ENCODE results near the gene XXYLT1. TPM values are rescaled to one million over a fixed set of nuclear protein-coding genes. Genes with fewer than 3 reads are reported as not detected.

Gene XXYLT1
- total RNA-seq, 1 donor from 2014 or later = 16.4 TPM

DNA sequence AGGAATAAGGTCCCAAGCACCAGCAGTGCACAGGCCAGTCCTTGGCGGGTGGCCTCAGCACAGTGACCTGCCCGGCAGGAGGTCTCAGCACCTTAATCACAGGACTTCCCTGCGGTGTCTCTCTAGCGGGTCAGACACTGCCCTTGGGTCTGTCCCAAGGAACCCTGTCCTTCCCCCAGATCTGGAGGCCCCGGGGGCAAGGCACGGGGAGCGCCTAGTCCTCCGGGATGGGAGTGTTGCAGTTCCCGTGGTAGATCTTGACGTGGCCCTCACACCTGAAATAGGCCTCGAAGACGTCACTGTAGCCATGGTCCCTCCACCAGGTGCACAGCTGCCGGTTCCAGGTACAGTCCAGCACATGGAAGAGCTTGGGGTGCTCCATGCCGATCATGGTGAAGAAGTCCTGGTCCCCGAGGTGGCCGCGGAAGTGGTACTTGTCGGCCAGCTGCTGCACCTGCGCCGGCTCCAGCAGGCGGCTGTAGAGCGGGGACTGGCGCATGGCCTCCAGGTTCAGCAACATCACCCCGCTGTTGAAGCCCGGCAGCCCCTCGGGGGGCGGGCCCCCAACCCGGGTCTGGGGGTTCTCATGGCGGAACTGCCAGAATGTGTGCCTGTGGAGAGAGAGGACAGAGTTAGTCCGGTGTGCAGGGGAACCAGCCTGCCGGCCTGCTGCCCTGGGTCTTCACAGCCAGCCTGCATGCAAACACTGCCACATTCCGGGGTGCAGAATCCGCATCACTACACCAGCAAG is 201.3 kb downstream of the XXYLT1 start:
- TF ChIP-seq, protein P1, sequence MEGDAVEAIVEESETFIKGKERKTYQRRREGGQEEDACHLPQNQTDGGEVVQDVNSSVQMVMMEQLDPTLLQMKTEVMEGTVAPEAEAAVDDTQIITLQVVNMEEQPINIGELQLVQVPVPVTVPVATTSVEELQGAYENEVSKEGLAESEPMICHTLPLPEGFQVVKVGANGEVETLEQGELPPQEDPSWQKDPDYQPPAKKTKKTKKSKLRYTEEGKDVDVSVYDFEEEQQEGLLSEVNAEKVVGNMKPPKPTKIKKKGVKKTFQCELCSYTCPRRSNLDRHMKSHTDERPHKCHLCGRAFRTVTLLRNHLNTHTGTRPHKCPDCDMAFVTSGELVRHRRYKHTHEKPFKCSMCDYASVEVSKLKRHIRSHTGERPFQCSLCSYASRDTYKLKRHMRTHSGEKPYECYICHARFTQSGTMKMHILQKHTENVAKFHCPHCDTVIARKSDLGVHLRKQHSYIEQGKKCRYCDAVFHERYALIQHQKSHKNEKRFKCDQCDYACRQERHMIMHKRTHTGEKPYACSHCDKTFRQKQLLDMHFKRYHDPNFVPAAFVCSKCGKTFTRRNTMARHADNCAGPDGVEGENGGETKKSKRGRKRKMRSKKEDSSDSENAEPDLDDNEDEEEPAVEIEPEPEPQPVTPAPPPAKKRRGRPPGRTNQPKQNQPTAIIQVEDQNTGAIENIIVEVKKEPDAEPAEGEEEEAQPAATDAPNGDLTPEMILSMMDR (conservative IDR thresholded peaks at IDR 0.05; ENCODE audit: low read depth, low read length) = no peak
- H3K4me3 ChIP-seq (ENCODE audit: low read depth, low read length) = no peak overlapping the region
- no peak for DNase-seq (ENCODE audit: low read depth)

DNA sequence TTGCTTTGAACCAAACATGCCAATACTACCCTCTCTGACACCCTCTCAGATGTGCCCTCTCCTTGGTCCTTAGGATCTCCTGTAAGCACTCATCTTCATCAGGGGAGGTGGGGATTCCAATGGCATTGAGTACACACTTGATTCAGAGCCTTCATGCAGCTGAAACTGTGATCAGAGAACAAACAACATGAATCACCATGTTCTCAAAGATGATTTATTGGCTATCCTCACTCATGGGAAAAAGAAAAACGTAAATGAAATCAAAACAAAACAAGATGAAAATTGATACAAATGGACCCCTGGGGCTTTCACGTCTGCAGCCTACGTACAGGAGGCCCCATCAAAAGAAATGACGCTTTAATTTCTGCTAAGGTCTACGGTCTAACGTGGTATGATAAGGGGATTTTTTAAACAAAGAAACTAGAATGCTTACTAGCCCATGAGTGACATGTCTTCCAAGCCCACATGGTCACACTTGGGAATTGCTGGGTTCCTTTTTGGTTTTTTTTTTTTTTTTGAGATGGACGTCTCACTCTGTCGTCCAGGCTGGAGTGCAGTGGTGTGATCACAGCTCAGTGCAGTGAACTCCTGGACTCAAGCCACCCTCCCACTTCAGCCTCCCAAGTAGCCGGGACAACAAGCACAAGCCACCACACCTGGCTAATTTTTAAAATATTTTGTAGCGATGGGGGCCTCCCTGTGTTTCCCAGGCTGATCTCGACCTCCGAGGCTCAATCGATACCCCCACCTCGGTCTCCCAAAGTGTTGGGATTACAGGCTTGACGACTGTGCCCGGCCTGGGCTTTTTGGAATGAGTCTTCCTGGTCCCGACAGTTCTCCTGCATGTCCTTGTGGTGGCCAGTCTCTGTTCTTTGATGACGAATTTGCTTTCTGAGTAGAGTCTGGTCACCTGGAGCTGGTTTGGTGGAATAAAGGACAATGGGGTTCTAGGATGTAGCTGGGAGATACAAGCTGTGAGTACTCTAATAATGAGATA is 202.6 kb downstream of the XXYLT1 start:
- TF ChIP-seq, protein P1 (conservative IDR thresholded peaks at IDR 0.05; ENCODE audit: low read depth, low read length) = no peak
- no peak overlapping the region for H3K4me3 ChIP-seq (ENCODE audit: low read depth, low read length)
- DNase-seq (ENCODE audit: low read depth) = no peak

DNA sequence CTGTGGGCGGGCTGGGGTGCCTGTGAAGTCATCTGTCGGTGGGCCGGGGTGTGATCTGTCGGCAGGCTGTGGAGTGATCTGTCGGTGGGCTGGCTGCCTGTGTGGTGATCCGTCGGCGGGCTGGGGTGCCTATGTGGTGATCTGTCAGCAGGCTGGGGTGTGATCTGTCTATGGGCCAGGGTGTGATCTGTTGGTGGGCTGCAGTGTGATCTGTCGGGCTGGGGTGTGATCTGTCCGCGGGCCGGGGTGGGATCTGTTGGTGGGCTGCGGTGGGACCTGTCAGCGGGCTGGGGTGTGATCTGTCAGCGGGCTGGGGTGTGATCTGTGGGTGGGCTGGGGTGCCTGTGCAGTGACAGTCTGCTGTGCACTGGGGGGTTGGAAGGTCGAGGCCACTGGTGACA is 204.5 kb downstream of the XXYLT1 start:
- DNase-seq (ENCODE audit: low read depth) = no peak
- TF ChIP-seq, protein P1 (conservative IDR thresholded peaks at IDR 0.05; ENCODE audit: low read depth, low read length) = no peak
- no peak overlapping the region for H3K4me3 ChIP-seq (ENCODE audit: low read depth, low read length)

DNA sequence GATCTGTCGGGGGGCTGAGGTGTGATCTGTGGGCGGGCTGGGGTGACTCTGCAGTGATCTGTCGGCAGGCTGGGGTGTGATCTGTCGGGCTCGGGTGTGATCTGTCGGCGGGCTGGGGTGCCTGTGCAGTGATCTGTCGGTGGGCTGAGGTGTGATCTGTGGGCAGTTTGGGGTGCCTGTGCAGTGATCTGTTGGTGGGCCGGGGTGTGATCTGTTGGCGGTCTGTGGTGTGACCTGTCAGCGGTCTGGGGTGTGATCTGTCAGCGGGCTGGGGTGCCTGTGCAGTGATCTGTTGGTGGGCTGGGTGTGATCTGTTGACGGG is 205.1 kb downstream of the XXYLT1 start:
- no peak for DNase-seq (ENCODE audit: low read depth)
- TF ChIP-seq, protein P1 (conservative IDR thresholded peaks at IDR 0.05; ENCODE audit: low read depth, low read length) = no peak
- H3K4me3 ChIP-seq (ENCODE audit: low read depth, low read length) = no peak overlapping the region

DNA sequence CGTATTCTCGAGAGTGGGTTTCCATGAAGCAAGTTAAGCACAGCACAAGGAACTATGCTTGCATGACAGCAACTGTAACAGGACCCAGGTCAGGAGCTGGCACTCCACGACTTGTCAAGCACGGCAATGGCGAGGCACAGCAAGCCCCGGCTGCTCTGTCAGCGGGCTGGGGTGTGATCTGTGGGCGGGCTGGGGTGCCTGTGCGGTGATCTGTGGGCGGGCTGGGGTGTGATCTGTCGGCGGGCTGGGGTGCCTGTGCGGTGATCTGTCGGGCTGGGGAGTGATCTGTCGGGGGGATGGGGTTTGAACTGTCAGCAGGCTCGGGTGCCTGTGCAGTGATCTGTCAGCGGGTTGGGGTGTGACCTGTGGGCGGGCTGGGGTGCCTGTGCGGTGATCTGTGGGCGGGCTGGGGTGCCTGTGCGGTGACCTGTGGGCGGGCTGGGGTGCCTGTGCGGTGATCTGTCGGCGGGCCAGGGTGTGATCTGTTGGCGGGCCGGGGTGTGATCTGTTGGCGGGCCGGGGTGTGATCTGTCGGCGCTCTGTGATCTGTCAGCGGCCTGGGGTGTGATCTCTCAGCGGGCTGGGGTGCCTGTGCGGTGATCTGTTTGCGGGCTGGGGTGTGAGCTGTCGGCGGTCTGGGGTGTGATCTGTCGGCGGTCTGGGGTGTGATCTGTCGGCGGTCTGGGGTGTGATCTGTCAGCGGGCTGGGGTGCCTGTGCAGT is 205.7 kb downstream of the XXYLT1 start:
- DNase-seq (ENCODE audit: low read depth) = no peak
- H3K4me3 ChIP-seq (ENCODE audit: low read depth, low read length) = no peak overlapping the region
- TF ChIP-seq, protein P1 (conservative IDR thresholded peaks at IDR 0.05; ENCODE audit: low read depth, low read length) = no peak

DNA sequence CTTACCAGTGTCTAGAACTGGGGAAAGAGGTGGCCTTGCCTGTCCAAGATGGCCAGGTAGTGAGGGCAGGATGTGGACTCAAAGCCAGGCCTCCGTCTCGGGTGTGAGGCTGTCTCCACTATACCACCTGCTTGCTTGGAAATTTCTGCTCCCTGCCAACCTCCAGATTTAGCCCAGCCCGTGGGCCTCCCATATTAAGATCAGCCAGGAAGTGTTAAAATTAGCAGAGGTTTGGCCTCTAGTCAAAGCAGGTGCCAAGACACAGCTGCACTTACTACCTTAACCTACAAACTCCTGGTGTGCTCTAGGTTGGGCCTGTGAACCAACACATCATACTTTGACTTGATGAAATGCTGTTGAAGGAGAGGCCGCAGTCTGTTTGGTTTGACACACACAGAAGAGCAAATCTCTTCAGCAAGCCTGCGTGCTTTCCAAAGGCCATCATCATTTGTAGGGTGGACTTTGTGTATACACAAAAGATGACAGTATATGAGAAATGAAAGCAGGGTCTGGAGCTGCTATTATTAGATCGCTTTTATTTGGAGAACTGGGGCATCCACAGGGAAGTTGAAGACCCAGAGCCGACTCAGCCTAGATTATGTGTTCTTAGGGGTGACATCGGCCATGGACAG is 206.5 kb downstream of the XXYLT1 start:
- TF ChIP-seq, protein P1 (conservative IDR thresholded peaks at IDR 0.05; ENCODE audit: low read depth, low read length) = no peak
- no peak overlapping the region for H3K4me3 ChIP-seq (ENCODE audit: low read depth, low read length)
- no peak for DNase-seq (ENCODE audit: low read depth)

Measured in epithelial cell of proximal tubule (primary cell).